Cerebellar cortex (tissue), 1 donor: ENCODE results near the gene DCHS1.
A peak's percentile ranks its signal among the peaks of the same experiment; 100 is the strongest.
"Not testable (repeated sequence)": the region's sequence is repeated elsewhere in the genome, so short reads cannot be mapped to it uniquely, and the experiment has no call there.

Experiments
- DNase-seq: peaks from one replicate; pipeline ENCODE4 v3.0.0-alpha.2; 2015; ENCODE audit warnings: low spot score

Gene DCHS1

GRCh38 chr11:6655790-6656583 is at the start of gene DCHS1:
DCHS1 (minus strand) TSS chr11:6655809; CDS start chr11:6641613, 14,196 bp downstream.
- no peak for DNase-seq

DNA sequence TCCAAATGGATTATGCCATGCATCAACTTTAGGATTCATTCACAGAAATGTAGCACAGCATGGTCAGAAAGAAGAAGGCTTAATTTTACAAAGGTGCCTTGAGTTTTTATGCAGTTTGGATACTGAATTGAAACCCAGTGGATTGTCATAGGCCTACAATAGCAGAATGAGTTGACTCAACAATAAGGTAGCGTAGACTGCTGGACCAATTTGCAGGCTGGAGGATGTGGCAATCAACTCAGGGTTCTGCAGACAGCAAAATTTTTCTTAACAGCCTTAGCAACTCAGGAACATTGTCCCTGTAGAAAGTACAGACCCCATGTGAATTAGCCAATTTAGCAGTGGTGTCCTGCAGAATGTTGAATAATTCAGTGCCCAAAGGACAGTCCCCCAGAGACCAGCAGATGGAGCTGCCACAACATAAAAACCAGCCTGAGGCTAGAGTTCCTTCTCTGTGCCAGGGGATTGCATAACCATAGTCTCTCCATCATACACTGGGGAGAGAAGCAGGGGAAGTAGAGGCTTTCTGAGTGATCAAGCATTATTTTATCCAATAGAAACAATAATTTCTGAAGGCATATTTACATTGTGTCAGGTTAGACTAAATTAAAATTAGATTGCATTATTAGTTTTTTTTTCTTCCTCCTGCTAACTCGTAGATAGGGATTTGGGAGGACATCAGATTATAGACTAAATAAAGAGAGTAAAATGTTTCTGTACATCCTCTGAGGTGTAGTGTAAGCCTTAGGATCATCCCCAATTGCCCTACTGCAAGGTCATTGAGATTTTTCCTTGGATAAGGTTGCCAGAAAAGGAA is 47.8 kb upstream of the DCHS1 start:
- DNase-seq = peak; percentile 75

DNA sequence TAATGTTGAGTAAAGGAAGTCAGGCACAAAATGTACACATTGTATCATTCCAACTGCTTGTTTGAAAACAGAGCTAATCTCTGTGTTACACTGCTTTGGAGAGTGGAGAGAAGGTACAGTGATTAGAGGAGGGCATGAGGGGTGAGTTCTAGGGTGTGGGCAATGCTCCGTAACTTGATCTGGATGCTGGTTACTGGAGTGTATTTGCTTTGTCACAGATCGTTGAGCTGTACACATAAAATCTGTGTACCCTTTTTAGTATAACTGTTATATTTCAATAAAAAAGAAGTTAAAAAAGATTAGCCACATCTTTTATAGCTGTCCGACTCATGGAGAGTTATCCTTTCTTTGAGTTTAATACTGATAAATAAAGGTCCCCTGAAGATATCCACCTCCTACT is 46.3 kb upstream of the DCHS1 start:
- not testable (repeated sequence) for DNase-seq

DNA sequence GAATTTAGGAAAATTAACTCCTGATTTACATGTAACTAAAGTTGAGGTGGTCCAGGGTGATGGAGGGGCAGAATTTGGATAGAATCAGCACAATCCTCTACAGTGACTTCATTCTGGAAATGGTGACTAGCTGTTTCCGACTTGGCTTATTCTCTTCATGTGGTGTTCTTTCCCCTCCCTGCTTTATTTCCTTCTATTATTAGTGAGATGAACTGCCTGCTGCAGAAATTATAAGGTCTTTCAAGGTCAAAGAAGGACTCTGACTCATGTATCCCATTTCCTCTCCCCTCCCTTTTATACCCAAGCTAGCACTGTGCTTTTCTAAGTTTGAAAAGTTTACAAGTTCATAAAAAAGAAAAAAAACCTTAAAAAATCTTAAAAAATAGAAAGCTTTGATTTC is 39.8 kb upstream of the DCHS1 start:
- no peak for DNase-seq

- DNase-seq = no peak
Measured at GRCh38 chr11:6694229-6694535, 38.6 kb upstream of the DCHS1 start.

- DNase-seq = no peak
Measured at GRCh38 chr11:6693342-6694228, 38.0 kb upstream of the DCHS1 start.

GRCh38 chr11:6692128-6692527 is 36.5 kb upstream of the DCHS1 start:
- no peak for DNase-seq

- DNase-seq = not testable (repeated sequence)
Measured at GRCh38 chr11:6690431-6691132, 35.0 kb upstream of the DCHS1 start.

- no peak for DNase-seq
Measured at GRCh38 chr11:6687876-6688275, 32.3 kb upstream of the DCHS1 start.

- DNase-seq = no peak
Measured at GRCh38 chr11:6686006-6686405, 30.4 kb upstream of the DCHS1 start.

DNA sequence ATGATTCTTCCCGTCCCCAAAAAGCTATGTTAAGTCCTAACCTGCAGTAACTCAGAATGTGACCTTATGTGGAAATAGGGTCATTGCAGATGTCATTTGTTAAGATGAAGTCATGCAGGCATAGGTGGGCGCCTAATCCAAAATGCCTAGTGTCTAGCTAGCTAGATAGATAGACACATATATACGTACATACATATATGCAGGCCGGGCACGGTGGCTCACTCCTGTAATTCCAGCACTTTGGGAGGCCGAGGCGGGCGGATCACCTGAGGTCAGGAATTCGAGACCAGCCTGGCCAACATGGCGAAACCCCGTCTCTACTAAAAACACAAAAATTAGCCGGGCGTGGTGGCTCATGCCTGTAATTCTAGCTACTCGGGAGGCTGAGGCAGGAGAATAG is 28.5 kb upstream of the DCHS1 start:
- DNase-seq = not testable (repeated sequence)

DNA sequence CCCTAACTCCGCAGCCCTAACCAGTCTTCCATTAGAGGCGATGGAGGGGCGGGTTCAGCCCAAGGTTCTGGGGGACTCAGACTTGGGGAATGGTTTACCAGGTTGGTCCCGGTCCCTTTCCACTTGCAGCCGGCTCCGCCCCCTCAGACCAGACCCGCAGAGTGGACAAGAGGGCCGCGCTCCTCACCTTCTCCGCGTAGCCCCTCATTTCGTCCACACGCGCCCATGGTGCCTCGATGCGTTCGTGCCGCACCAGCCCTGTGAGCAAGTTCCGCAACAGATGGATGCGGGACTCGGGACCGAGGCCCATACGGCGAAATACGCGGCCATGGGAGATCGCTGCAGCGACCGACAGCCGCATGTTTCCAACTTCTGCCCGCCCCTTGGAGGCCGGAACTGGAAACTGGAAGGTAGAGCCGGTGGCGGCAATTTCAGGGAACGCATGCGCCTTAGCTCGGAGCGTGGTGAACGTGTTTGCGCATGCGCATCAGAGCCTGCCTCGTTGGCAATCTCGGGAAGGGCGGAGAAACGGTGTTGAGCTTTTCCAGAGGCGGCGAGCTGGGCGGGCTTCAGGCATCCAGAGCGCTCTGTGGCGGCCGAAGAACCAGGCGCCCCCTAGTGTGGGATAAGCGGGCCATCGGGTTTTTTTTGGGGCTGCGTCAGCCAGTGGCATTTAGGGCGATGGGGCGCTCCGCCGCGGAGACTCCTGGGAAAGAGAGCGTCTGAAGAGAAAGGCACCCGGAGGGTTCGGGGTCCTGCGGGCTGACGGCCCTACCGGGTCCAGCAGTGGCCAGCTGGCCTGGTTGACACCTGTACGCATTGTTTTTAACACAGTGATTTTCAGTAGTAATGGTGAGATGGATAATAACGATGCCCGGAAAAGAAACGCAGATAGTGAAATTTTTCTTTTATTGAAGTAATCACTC is 27.6 kb upstream of the DCHS1 start, which contains the start of gene MRPL17:
Gene MRPL17, minus strand, starts transcription at position 405 of the 926 bp plus-strand sequence. Its CDS starts 44 bp downstream, at position 361.
- DNase-seq = peak; percentile 99

DNA sequence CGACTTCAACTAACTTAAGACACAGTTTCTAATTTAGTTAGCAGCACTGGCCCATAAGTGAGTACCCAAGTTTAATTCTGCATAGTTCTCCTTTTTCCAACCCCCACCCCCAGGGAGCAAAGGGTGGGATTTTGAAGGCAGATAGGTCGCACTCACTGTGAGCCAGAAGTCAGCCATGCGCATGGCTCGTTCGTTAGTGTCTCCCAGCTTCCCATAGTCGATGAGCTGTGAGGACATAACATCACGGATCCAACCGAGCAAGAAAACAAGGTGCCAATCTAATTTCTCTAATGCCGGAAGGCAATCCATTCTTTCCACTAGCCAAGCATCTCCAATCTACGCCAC is 27.0 kb upstream of the DCHS1 start:
- DNase-seq = no peak

- DNase-seq = no peak
Measured at GRCh38 chr11:6681949-6682348, 26.3 kb upstream of the DCHS1 start.

DNA sequence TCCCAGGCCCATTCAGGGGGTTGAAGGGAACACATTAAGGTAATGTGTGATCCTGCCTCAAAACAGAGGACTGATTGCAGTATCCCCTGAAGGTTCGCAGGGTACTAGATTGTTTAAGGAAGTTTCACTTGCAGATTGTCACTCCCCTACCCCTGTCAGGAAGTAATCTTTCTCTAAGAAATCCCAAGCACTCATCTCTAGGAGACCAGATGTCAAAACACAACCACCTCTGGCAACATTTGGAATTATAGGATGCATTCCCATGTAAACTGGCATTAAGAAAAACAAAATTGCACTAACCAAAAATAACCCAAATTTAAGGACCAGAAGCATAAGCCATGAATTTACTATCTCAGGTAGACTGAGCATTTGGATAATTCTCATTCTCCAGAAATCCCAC is 25.9 kb upstream of the DCHS1 start:
- no peak for DNase-seq

- no peak for DNase-seq
Measured at GRCh38 chr11:6677018-6677417, 21.4 kb upstream of the DCHS1 start.

- no peak for DNase-seq
Measured at GRCh38 chr11:6674862-6675261, 19.3 kb upstream of the DCHS1 start.

DNA sequence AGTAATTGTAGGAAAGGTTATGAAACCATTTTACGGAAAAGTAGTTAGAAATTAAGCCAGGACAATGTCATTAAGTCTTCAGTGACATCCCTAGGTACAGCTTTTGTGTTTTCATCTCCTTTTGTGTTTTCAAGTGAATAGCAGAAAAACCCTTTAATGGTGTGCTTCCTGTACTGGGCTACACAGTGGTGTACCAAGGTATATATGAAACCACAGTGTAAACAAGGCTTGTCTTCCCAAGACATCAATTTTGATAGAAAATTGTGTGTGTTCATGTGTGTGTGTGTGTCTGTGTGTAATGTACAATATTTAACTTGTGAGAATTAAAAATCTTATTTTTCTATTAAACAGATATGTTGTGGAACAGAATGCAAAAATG is 18.6 kb upstream of the DCHS1 start:
- DNase-seq = no peak

DNA sequence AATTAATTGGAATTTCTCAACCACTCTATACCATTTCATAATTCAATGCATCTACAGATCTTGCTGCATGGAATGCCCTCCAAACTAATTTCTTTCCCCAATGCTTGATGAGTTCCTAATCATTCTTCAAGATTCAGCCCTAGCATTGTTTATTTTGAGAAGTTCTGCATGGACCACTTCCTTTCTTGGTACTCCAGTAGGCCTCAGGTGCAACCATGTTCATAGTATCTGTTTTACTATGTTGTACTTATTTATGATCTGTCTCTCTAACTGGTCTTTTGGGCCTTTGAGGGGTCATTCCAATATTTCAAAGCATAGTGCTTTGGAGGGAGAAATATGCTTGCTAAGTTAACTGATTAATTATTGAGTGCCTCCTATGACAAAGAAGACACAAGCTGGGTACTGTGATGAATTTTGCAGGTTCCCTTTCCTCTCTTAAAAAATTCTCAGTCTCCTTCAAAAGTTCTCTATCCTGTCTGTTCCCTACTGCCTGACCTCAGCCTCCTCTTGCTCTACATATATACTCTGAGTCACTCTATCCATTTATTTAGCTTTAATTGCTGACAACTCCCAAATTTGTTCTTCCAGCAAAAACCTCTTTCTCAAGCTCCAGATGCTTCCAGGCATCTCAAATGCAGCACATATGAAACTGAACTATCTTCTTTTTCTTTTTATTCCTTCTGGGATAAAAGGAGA is 18.1 kb upstream of the DCHS1 start:
- no peak for DNase-seq

- DNase-seq = no peak
Measured at GRCh38 chr11:6671991-6672390, 16.4 kb upstream of the DCHS1 start.
